ENCODE data around the gene ELP4. TPM values are rescaled to one million over a fixed set of nuclear protein-coding genes. Genes with fewer than 3 reads are reported as not detected.

The ELP4 gene
- total RNA-seq, 1 experiment from 2014 or later = 15.2 TPM

GRCh38 chr11:31640611-31641010, 131.0 kb downstream of the ELP4 start:
- Histone ChIP-seq H4K91ac (ENCODE audit: insufficient read length, low read depth, low read length) (no peak overlapping the region), H4K5ac (ENCODE audit: insufficient read length, low read depth, low read length) (no peak overlapping the region), H3T11ph (ENCODE audit: low read length) (no peak overlapping the region), H4K8ac (replicated peaks; ENCODE audit: insufficient read length, low read depth, low read length) (no peak overlapping the region), H3K4me2 (ENCODE audit: insufficient read depth, insufficient read length, low read length) (no peak overlapping the region), H3K27me3 (ENCODE audit: insufficient read depth, low read length) (no peaks in the 10 kb centered on the region), H2AK5ac (ENCODE audit: insufficient read length, low read length) (no peak overlapping the region), H3K27ac (ENCODE audit: insufficient read length, low read depth, low read length) (no peak overlapping the region), H3K4ac (ENCODE audit: low read depth, low read length) (no peak overlapping the region), H2BK12ac (ENCODE audit: insufficient read length, low read depth, low read length) (no peak overlapping the region), H3K14ac (ENCODE audit: insufficient read depth, low read length) (no peak overlapping the region), H3K23ac (ENCODE audit: insufficient read length, low read depth, low read length) (no peak overlapping the region), H3K9me3 (ENCODE audit: control insufficient read depth, low read depth, low read length) (no peaks in the 10 kb centered on the region), H3K9ac (ENCODE audit: extremely low read depth, insufficient read length, low read length) (no peak overlapping the region), H3K79me1 (ENCODE audit: insufficient read depth, low read depth, low read length, poor library complexity, severe bottlenecking) (no peaks in the 10 kb centered on the region), H3K79me2 (ENCODE audit: insufficient read depth, low read length) (no peaks in the 10 kb centered on the region), H3K4me1 (ENCODE audit: insufficient read depth, low read length) (no peaks in the 10 kb centered on the region), H2BK15ac (ENCODE audit: low read depth, low read length) (no peak overlapping the region), H3K18ac (ENCODE audit: insufficient read length, low read depth, low read length) (no peak overlapping the region), H3K56ac (ENCODE audit: insufficient read length, low read depth, low read length) (no peak overlapping the region), H2BK5ac (ENCODE audit: insufficient read length, low read length) (no peak overlapping the region), H4K20me1 (ENCODE audit: control insufficient read depth, insufficient read depth, insufficient read length) (no peaks in the 10 kb centered on the region), H2AFZ (ENCODE audit: low read length) (no peak overlapping the region), H2BK20ac (ENCODE audit: low read depth, low read length, poor library complexity, severe bottlenecking) (no peak overlapping the region), H3K23me2 (ENCODE audit: insufficient read length, low read depth, low read length, poor library complexity, severe bottlenecking) (no peaks in the 10 kb centered on the region), H2BK120ac (ENCODE audit: low read depth, low read length, poor library complexity, severe bottlenecking) (no peak overlapping the region)
- Mint-ChIP-seq H3K27me3 (ENCODE audit: low read depth) (no peaks in the 10 kb centered on the region), H3K4me3 (no peak overlapping the region), H3K9me3 (no peaks in the 10 kb centered on the region), H3K4me1 (no peaks in the 10 kb centered on the region; a peak in 1 of 4 replicates), H3K27ac (no peak overlapping the region), H3K36me3 (ENCODE audit: insufficient read depth in 1 of 3, low read depth in 3 of 3) (no peaks in the 10 kb centered on the region)
- no peak for DNase-seq
- TF ChIP-seq CTCF (conservative IDR thresholded peaks at IDR 0.05) = no peak

Data from H9 (cell line).